GM12892 (cell line): Measurements from ENCODE around the gene SLIT3.

Experiments
- POLR2A ChIP-seq: IDR thresholded peaks from 2 replicates; pipeline ENCODE4 v1.6.1; 2011; ENCODE audit warnings: low read depth, low read length, control low read depth
- POLR2AphosphoS5 ChIP-seq: IDR thresholded peaks from 2 replicates; pipeline ENCODE4 v1.6.1; 2011; ENCODE audit warnings: low read depth, low read length, control low read depth
- TAF1 ChIP-seq: IDR thresholded peaks from 2 replicates; pipeline ENCODE4 v1.6.1; 2011; ENCODE audit warnings: low read depth, mild to moderate bottlenecking, control low read depth, low read length, borderline replicate concordance

- TF ChIP-seq POLR2AphosphoS5 (no peak), POLR2A (no peak), TAF1 (no peak)
These were observed 123.9 kb downstream of the SLIT3 start for GRCh38 chr5:169176709-169177694.
